ENCODE results near the gene TDRD12.

GRCh38 chr19:32748948-32749347 lies 29.4 kb downstream of the TDRD12 start:
- no peak for TF ChIP-seq CTCF (IDR thresholded peaks at IDR 0.05)
- TF ChIP-seq EP300 (IDR thresholded peaks at IDR 0.05), result no peak
- TF ChIP-seq POLR2A (IDR thresholded peaks at IDR 0.05), result no peak
- TF ChIP-seq POLR2AphosphoS5 (IDR thresholded peaks at IDR 0.05), result no peak
